SU-DHL-6 (cell line): ENCODE data around the gene ITSN1.

ENCODE experiments used
- H2AFZ ChIP-seq: fragments of 200-600 bp; sonication (generic); 2 replicates; pipeline ENCODE4 v1.6.1; 2014; ENCODE audit warnings: low read depth, mild to moderate bottlenecking, moderate library complexity, mixed read lengths, antibody characterized with exemption, low read length; ENCODE audit not compliant: severe bottlenecking
- H3F3A ChIP-seq: fragments of 200-600 bp; shearing (Covaris generic); 2 replicates; pipeline ENCODE4 v1.6.0; 2016; ENCODE audit warnings: antibody characterized with exemption, mild to moderate bottlenecking; ENCODE audit not compliant: insufficient read depth
- H3K27ac ChIP-seq: fragments of 200-600 bp; sonication (generic); 2 replicates; pipeline ENCODE4 v1.5.1; 2016; ENCODE audit warnings: low read depth, mild to moderate bottlenecking, low read length, moderate library complexity, mixed read lengths
- H3K27me3 ChIP-seq: fragments of 200-600 bp; sonication (generic), shearing (Covaris generic); 2 replicates; pipeline ENCODE4 v1.6.0; 2014; ENCODE audit warnings: mild to moderate bottlenecking, low read length
- H3K36me3 ChIP-seq: fragments of 200-600 bp; sonication (generic); 2 replicates; pipeline ENCODE4 v1.6.1; 2014; ENCODE audit warnings: mild to moderate bottlenecking, low read length, mixed read lengths
- H3K4me2 ChIP-seq: fragments of 300-600, 200-600 bp; shearing (Covaris generic), sonication (generic); 2 replicates; pipeline ENCODE4 v1.6.0; 2014; ENCODE audit warnings: low read length, low read depth, mild to moderate bottlenecking; ENCODE audit not compliant: poor library complexity, severe bottlenecking
- H3K4me3 ChIP-seq: fragments of 200-600 bp; sonication (generic); 2 replicates; pipeline ENCODE4 v1.5.1; 2014; ENCODE audit warnings: antibody characterized with exemption, low read length, mild to moderate bottlenecking, mixed read lengths; ENCODE audit not compliant: insufficient read depth, poor library complexity, severe bottlenecking
- H3K79me2 ChIP-seq: fragments of 200-600 bp; sonication (generic); 2 replicates; pipeline ENCODE4 v1.6.1; 2014; ENCODE audit warnings: mild to moderate bottlenecking, low read length, moderate library complexity; ENCODE audit not compliant: insufficient read depth
- H3K9ac ChIP-seq: fragments of 200-600 bp; sonication (generic); 2 replicates; pipeline ENCODE4 v1.7.0; 2014; ENCODE audit warnings: mild to moderate bottlenecking, low read length
- H3K9me2 ChIP-seq: fragments of 200-600 bp; sonication (generic); replicated peaks from 2 replicates; pipeline ENCODE4 v1.6.1; 2014; ENCODE audit warnings: low read length; ENCODE audit not compliant: insufficient read depth
- H3K9me3 ChIP-seq: fragments of 200-600 bp; sonication (generic); 2 replicates; pipeline ENCODE4 v1.6.1; 2014; ENCODE audit warnings: low read length, mixed read lengths; ENCODE audit not compliant: insufficient read depth
- H4K20me1 ChIP-seq: fragments of 200-600 bp; sonication (generic); 2 replicates; pipeline ENCODE4 v1.6.1; 2014; ENCODE audit warnings: low read depth, mild to moderate bottlenecking, antibody characterized with exemption, low read length, moderate library complexity, mixed read lengths
- CTCF ChIP-seq: fragments of 200-600 bp; sonication (generic); IDR thresholded peaks from one replicate; pipeline ENCODE4 v1.5.1; 2017; ENCODE audit warnings: antibody characterized with exemption, mild to moderate bottlenecking, low read length, moderate library complexity; ENCODE audit not compliant: insufficient read depth, poor library complexity, severe bottlenecking
- EZH2phosphoT487 ChIP-seq: fragments of 200-600 bp; sonication (generic), shearing (Covaris generic); conservative IDR thresholded peaks from 2 replicates; pipeline ENCODE4 v1.6.1; 2018; ENCODE audit warnings: mild to moderate bottlenecking, antibody characterized with exemption, low read length, moderate library complexity, mixed read lengths

The ITSN1 gene

GRCh38 chr21:33937931-33938339, 295.6 kb downstream of the ITSN1 start:
- peaks cover 2% of the 10 kb centered on the region; the same call in 1 of the 2 replicates for H3K79me2 ChIP-seq
- no peak for TF ChIP-seq EZH2phosphoT487
- TF ChIP-seq CTCF = no peak
- H3K9ac ChIP-seq = no peak overlapping the region
- H3K9me3 ChIP-seq = no peaks in the 10 kb centered on the region
- H3K36me3 ChIP-seq = no peaks in the 10 kb centered on the region
- H3K9me2 ChIP-seq = no peaks in the 10 kb centered on the region
- no peaks in the 10 kb centered on the region for H3F3A ChIP-seq
- no peaks in the 10 kb centered on the region for H4K20me1 ChIP-seq
- H3K27ac ChIP-seq = no peak overlapping the region
- no peak overlapping the region for H2AFZ ChIP-seq
- H3K4me3 ChIP-seq = no peak overlapping the region
- no peak overlapping the region for H3K4me2 ChIP-seq
- H3K27me3 ChIP-seq = no peaks in the 10 kb centered on the region

- Histone ChIP-seq H3K9me2 (no peaks in the 10 kb centered on the region), H2AFZ (no peak overlapping the region), H3K79me2 (no peaks in the 10 kb centered on the region; the same call in 1 of the 2 replicates), H3K27me3 (no peaks in the 10 kb centered on the region), H4K20me1 (no peaks in the 10 kb centered on the region), H3K4me3 (no peak overlapping the region), H3K4me2 (no peak overlapping the region), H3K27ac (no peak overlapping the region), H3F3A (no peaks in the 10 kb centered on the region), H3K9me3 (no peaks in the 10 kb centered on the region), H3K9ac (no peak overlapping the region), H3K36me3 (no peaks in the 10 kb centered on the region)
- TF ChIP-seq CTCF (no peak), EZH2phosphoT487 (no peak)
Measured at GRCh38 chr21:33938381-33938780, 296.1 kb downstream of the ITSN1 start.

- no peaks in the 10 kb centered on the region for H3K9me2 ChIP-seq
- no peaks in the 10 kb centered on the region for H4K20me1 ChIP-seq
- TF ChIP-seq EZH2phosphoT487 = no peak
- no peak for TF ChIP-seq CTCF
- no peak overlapping the region for H3K9ac ChIP-seq
- H3K4me2 ChIP-seq = no peak overlapping the region
- H2AFZ ChIP-seq = no peak overlapping the region
- no peak overlapping the region for H3K27ac ChIP-seq
- no peaks in the 10 kb centered on the region for H3K9me3 ChIP-seq
- H3F3A ChIP-seq = no peaks in the 10 kb centered on the region
- no peaks in the 10 kb centered on the region for H3K27me3 ChIP-seq
- no peaks in the 10 kb centered on the region for H3K36me3 ChIP-seq
- no peak overlapping the region for H3K4me3 ChIP-seq
- H3K79me2 ChIP-seq = no peaks in the 10 kb centered on the region; the same call in 1 of the 2 replicates
Measured at GRCh38 chr21:33939226-33939625, 296.9 kb downstream of the ITSN1 start.
